PC-9 (cell line): ENCODE measurements around the gene TMEM82. TPM values are rescaled to one million over a fixed set of nuclear protein-coding genes. Genes with fewer than 3 reads are reported as not detected.

Source experiments
- BruUV-seq: library from RNA; stranded (reverse); fragments of 400-500 nt; replicated peaks from 2 replicates; lab custom pipeline; 2021; lab: Mats Ljungman, UMichigan
- CTCF ChIA-PET: fragments of 300-600 bp; sonication (Branson Sonifier 250); formaldehyde crosslinking; loops from one replicate; lab custom pipeline; 2022; ENCODE audit warnings: antibody characterized with exemption; lab: Charles Lee
- POLR2A ChIA-PET: fragments of 300-600 bp; sonication (Branson Sonifier 250); formaldehyde crosslinking; loops from one replicate; lab custom pipeline; 2022; ENCODE audit warnings: antibody characterized with exemption; ENCODE audit not compliant: unreplicated experiment; lab: Charles Lee
- DNase-seq, 2 experiments: peaks; one replicate each; pipeline versions ENCODE4 v3.0.0 to v3.0.0-alpha.2; 2015 to 2022; ENCODE audit warnings: mixed read lengths in 1 of 2
- H2AFZ ChIP-seq: fragments of 200-600 bp; sonication (generic); 2 replicates; pipeline ENCODE4 v1.8.1; 2017; ENCODE audit warnings: antibody characterized with exemption
- H3F3A ChIP-seq: fragments of 200-600 bp; sonication (generic); 2 replicates; pipeline ENCODE4 v1.8.1; 2017; ENCODE audit warnings: antibody characterized with exemption, mild to moderate bottlenecking, low read depth; ENCODE audit not compliant: insufficient read depth
- H3K27ac ChIP-seq: fragments of 200-600 bp; sonication (generic); 2 replicates; pipeline ENCODE4 v1.6.1; 2016; ENCODE audit warnings: mixed run types
- H3K27me3 ChIP-seq: fragments of 200-600 bp; sonication (generic); 2 replicates; pipeline ENCODE4 v1.6.1; 2016; ENCODE audit warnings: low read depth, mixed run types; ENCODE audit not compliant: insufficient read depth
- H3K36me3 ChIP-seq: fragments of 200-600 bp; sonication (generic); 2 replicates; pipeline ENCODE4 v1.6.1; 2016; ENCODE audit warnings: low read depth, mixed run types
- H3K4me1 ChIP-seq: fragments of 200-600 bp; sonication (generic); replicated peaks from 2 replicates; pipeline ENCODE4 v1.6.1; 2016; ENCODE audit warnings: mixed run types; ENCODE audit not compliant: insufficient read depth
- H3K4me2 ChIP-seq: fragments of 200-600 bp; sonication (generic); 2 replicates; pipeline ENCODE4 v1.6.1; 2017; ENCODE audit warnings: mixed run types
- H3K4me3 ChIP-seq: fragments of 200-600 bp; sonication (generic); 2 replicates; pipeline ENCODE4 v1.6.1; 2016; ENCODE audit warnings: mixed run types
- H3K79me2 ChIP-seq: fragments of 200-600 bp; sonication (generic); 2 replicates; pipeline ENCODE4 v1.6.1; 2017; ENCODE audit warnings: low read depth, mixed run types
- H3K9me2 ChIP-seq: fragments of 200-600 bp; sonication (generic); 2 replicates; pipeline ENCODE4 v1.8.1; 2017; ENCODE audit warnings: mild to moderate bottlenecking; ENCODE audit not compliant: insufficient read depth
- H3K9me3 ChIP-seq: fragments of 200-600 bp; sonication (generic); 2 replicates; pipeline ENCODE4 v1.8.1; 2016; ENCODE audit warnings: low read depth; ENCODE audit not compliant: insufficient read depth
- H4K20me1 ChIP-seq: fragments of 200-600 bp; sonication (generic); 2 replicates; pipeline ENCODE4 v1.8.1; 2017; ENCODE audit not compliant: insufficient read depth
- EZH2 ChIP-seq: fragments of 200-600 bp; sonication (generic); IDR thresholded peaks from 2 replicates; pipeline ENCODE4 v1.8.0; 2017; ENCODE audit warnings: antibody characterized with exemption, low read depth
- intact Hi-C: fragments of 100-400 bp; cut with micrococcal nuclease; formaldehyde crosslinking; loops from one replicate; pipeline ENCODE4 v1.10.0; 2022; ENCODE audit not compliant: unreplicated experiment
- total RNA-seq: library from RNA; stranded (reverse); gene quantifications from 2 replicates; pipeline ENCODE4 v1.2.3, GENCODE V29; 2021
- TF ChIP-seq, protein P1 (sequence below): fragments of 200-600 bp; sonication (generic); conservative IDR thresholded peaks from 2 replicates; pipeline ENCODE4 v1.6.1; 2017; ENCODE audit warnings: mixed run types, antibody characterized with exemption, mild to moderate bottlenecking, moderate library complexity

The TMEM82 gene
- total RNA-seq, 1 experiment from 2014 or later, result not detected

DNA sequence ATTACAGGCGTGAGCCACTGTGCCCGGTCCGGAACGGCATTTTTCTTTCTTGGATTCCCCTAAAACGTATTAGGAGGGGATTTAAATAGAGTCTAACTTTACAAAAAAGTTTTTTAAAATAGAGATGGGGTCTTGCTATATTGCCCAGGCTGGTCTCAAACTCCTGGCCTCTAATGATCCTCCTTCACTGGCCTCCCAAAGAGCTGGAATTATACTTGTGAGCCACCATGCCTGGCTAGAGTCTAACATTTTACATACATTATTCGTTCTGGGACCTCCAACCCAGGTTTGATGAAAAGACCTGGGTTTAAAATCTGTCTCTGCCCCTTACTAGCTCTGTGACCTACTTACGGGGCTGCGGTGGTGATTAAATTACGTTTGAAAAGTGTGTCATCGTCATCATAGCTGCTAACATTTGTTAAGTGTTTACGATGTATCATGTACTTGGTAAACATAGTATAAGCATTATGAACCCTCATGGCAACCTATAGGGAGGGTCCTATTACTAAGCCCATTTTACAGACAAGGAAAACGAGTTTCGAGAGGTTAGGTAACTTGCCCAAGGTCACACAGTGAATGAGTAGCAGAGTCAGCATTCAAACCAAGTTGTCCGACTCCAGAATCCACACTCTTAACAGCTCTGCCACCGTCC lies 33.7 kb upstream of the TMEM82 start:
- no peak for DNase-seq
- H3K4me3 ChIP-seq, result no peak overlapping the region
- no peaks in the 10 kb centered on the region for H3K4me1 ChIP-seq
- intact Hi-C loops, result no loop called here
- BruUV-seq, result no TSS peak
- no peak for TF ChIP-seq EZH2
- TF ChIP-seq, protein P1, sequence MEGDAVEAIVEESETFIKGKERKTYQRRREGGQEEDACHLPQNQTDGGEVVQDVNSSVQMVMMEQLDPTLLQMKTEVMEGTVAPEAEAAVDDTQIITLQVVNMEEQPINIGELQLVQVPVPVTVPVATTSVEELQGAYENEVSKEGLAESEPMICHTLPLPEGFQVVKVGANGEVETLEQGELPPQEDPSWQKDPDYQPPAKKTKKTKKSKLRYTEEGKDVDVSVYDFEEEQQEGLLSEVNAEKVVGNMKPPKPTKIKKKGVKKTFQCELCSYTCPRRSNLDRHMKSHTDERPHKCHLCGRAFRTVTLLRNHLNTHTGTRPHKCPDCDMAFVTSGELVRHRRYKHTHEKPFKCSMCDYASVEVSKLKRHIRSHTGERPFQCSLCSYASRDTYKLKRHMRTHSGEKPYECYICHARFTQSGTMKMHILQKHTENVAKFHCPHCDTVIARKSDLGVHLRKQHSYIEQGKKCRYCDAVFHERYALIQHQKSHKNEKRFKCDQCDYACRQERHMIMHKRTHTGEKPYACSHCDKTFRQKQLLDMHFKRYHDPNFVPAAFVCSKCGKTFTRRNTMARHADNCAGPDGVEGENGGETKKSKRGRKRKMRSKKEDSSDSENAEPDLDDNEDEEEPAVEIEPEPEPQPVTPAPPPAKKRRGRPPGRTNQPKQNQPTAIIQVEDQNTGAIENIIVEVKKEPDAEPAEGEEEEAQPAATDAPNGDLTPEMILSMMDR, result no peak
- H3K79me2 ChIP-seq, result no peaks in the 10 kb centered on the region
- H4K20me1 ChIP-seq, result no peaks in the 10 kb centered on the region
- H3K9me3 ChIP-seq, result no peaks in the 10 kb centered on the region
- H3K36me3 ChIP-seq, result no peaks in the 10 kb centered on the region
- no peaks in the 10 kb centered on the region for H3F3A ChIP-seq
- H3K27ac ChIP-seq, result no peak overlapping the region
- H3K9me2 ChIP-seq, result no peaks in the 10 kb centered on the region
- H2AFZ ChIP-seq, result no peak overlapping the region
- H3K4me2 ChIP-seq, result no peak overlapping the region
- CTCF ChIA-PET, result no interaction called here
- POLR2A ChIA-PET, result interaction anchor here (0.7 kb wide), 1 partner anchor 24 kb away, joined by 5 read pairs; no protein-coding TSS in a partner anchor
- H3K27me3 ChIP-seq, result no peaks in the 10 kb centered on the region

DNA sequence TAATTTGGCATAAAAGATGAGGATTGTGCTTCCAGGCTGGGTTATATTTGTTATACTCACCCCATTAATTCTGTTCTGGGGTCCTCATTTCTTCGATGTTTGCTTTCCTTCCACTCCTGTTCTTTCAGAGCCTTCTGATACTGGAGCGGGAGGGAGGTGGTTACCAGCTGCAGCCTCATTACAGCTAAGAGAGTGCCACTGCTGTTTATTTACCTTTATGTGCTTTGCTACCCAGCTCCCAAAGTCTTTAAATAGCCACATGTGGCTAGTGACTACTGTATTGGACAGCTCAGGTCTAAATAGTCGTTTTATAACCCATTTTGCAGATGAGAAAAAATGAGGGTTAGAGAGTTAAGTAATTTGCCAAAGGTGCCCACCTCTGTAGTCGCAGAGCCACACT lies 33.1 kb upstream of the TMEM82 start:
- Histone ChIP-seq H3K79me2 (no peaks in the 10 kb centered on the region), H3K4me1 (no peaks in the 10 kb centered on the region), H3K4me2 (no peak overlapping the region), H4K20me1 (no peaks in the 10 kb centered on the region), H3K4me3 (no peak overlapping the region), H3K9me2 (no peaks in the 10 kb centered on the region), H3K9me3 (no peaks in the 10 kb centered on the region), H3K27me3 (no peaks in the 10 kb centered on the region), H3K36me3 (no peaks in the 10 kb centered on the region), H3F3A (no peaks in the 10 kb centered on the region), H3K27ac (no peak overlapping the region), H2AFZ (no peak overlapping the region)
- intact Hi-C loops, result no loop called here
- no peak for DNase-seq
- ChIA-PET CTCF (no interaction called here), POLR2A (interaction anchor here (0.7 kb wide), 1 partner anchor 25 kb away, joined by 5 read pairs; no protein-coding TSS in a partner anchor)
- BruUV-seq, result no TSS peak
- TF ChIP-seq EZH2, result no peak
- TF ChIP-seq, protein P1, result no peak

DNA sequence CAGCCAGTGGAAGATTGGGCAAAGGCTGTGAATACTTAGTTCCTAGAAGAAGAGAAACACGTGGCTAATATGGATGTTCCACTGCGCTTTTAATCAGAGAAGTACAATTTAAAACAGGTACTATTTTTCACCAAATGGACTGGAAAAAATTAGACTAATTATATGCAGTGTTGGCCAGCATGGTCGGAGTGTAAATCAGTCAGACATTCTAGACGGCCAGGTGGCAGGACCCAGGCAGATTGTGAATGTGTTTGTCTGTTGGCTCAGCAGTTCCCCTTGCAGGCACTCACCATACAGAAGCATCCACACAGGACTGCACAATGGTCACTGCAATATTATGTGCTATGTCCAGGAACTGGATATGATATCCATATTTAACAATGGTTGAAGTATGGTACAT lies 30.1 kb upstream of the TMEM82 start:
- Histone ChIP-seq H3K79me2 (no peaks in the 10 kb centered on the region), H3K9me2 (no peaks in the 10 kb centered on the region), H3K9me3 (no peaks in the 10 kb centered on the region), H3F3A (no peaks in the 10 kb centered on the region), H3K27ac (no peak overlapping the region), H4K20me1 (no peaks in the 10 kb centered on the region), H3K4me2 (no peak overlapping the region), H3K4me3 (no peak overlapping the region), H3K36me3 (no peaks in the 10 kb centered on the region), H3K4me1 (no peaks in the 10 kb centered on the region), H2AFZ (no peak overlapping the region), H3K27me3 (no peaks in the 10 kb centered on the region)
- POLR2A ChIA-PET, result interaction anchor here (0.6 to 0.9 kb wide), 2 partner anchors 35 to 182 kb away, joined by 4 read pairs; no protein-coding TSS in a partner anchor
- TF ChIP-seq, protein P1, result no peak
- TF ChIP-seq EZH2, result no peak
- no TSS peak for BruUV-seq
- no peak for DNase-seq
- intact Hi-C loops, result no loop called here
- CTCF ChIA-PET, result no interaction called here
